Neural cell (in vitro differentiated cells): ENCODE data around the gene SNAPC2. TPM values are rescaled to one million over a fixed set of nuclear protein-coding genes. Genes with fewer than 3 reads are reported as not detected.

Source experiments
- H2AFZ ChIP-seq: fragments of 200-600, 300-800 bp; sonication (generic), shearing (Covaris generic); 2 replicates; pipeline ENCODE4 v1.6.0; 2014; ENCODE audit warnings: low read depth, mild to moderate bottlenecking, antibody characterized with exemption, low read length, moderate library complexity
- H3F3A ChIP-seq: fragments of 200-600 bp; shearing (Covaris generic); 2 replicates; pipeline ENCODE4 v1.6.1; 2016; ENCODE audit warnings: mild to moderate bottlenecking, moderate library complexity, mixed read lengths, antibody characterized with exemption, low read length; ENCODE audit not compliant: insufficient read depth, poor library complexity, severe bottlenecking
- H3K27ac ChIP-seq: fragments of 200-600, 300-800 bp; sonication (generic), shearing (Covaris generic); 2 replicates; pipeline ENCODE4 v1.5.1; 2014; ENCODE audit warnings: mild to moderate bottlenecking, low read length, moderate library complexity
- H3K27me3 ChIP-seq: fragments of 300-800, 200-600 bp; sonication (generic), shearing (Covaris generic); 2 replicates; pipeline ENCODE4 v1.6.0; 2014; ENCODE audit warnings: mild to moderate bottlenecking, low read depth, low read length, moderate library complexity; ENCODE audit not compliant: insufficient read depth
- H3K36me3 ChIP-seq: fragments of 300-800, 200-600 bp; sonication (generic), shearing (Covaris generic); 2 replicates; pipeline ENCODE4 v1.5.1; 2014; ENCODE audit warnings: mild to moderate bottlenecking, antibody characterized with exemption, low read length, moderate library complexity; ENCODE audit not compliant: insufficient read depth
- H3K4me2 ChIP-seq: fragments of 300-800, 200-600 bp; sonication (generic), shearing (Covaris generic); 2 replicates; pipeline ENCODE4 v1.6.0; 2014; ENCODE audit warnings: mild to moderate bottlenecking, low read length
- H3K4me3 ChIP-seq: fragments of 300-800, 200-600 bp; sonication (generic), shearing (Covaris generic); 2 replicates; pipeline ENCODE4 v1.5.1; 2014; ENCODE audit warnings: mild to moderate bottlenecking, low read length, moderate library complexity
- H3K79me2 ChIP-seq: fragments of 200-600 bp; shearing (Covaris generic); replicated peaks from 2 replicates; pipeline ENCODE4 v1.6.0; 2014; ENCODE audit warnings: mild to moderate bottlenecking, low read length, moderate library complexity; ENCODE audit not compliant: insufficient read depth
- H3K9ac ChIP-seq: fragments of 300-800, 200-600 bp; sonication (generic), shearing (Covaris generic); 2 replicates; pipeline ENCODE4 v1.6.1; 2016; ENCODE audit warnings: mild to moderate bottlenecking, low read length, mixed read lengths
- H3K9me2 ChIP-seq: fragments of 200-600 bp; shearing (Covaris generic); 2 replicates; pipeline ENCODE4 v1.6.1; 2016; ENCODE audit warnings: mild to moderate bottlenecking, low read length, mixed read lengths; ENCODE audit not compliant: insufficient read depth
- H3K9me3 ChIP-seq: fragments of 200-600, 300-800 bp; sonication (generic), shearing (Covaris generic); 2 replicates; pipeline ENCODE4 v1.6.1; 2016; ENCODE audit warnings: mild to moderate bottlenecking, mixed run types, low read length, moderate library complexity, mixed read lengths
- H4K20me1 ChIP-seq: fragments of 200-600 bp; shearing (Covaris generic); 2 replicates; pipeline ENCODE4 v1.6.1; 2016; ENCODE audit warnings: mild to moderate bottlenecking, mixed run types; ENCODE audit not compliant: insufficient read depth
- EP300 ChIP-seq: fragments of 450-650 bp; conservative IDR thresholded peaks from 2 replicates; pipeline ENCODE4 v1.6.1; 2014; ENCODE audit warnings: antibody characterized with exemption, mild to moderate bottlenecking, moderate library complexity; ENCODE audit not compliant: poor library complexity, severe bottlenecking
- EZH2 ChIP-seq: fragments of 200-600, 300-800 bp; shearing (Covaris generic), sonication (generic); IDR thresholded peaks from 2 replicates; pipeline ENCODE4 v1.6.1; 2014; ENCODE audit warnings: antibody characterized with exemption, low read length, borderline replicate concordance, mild to moderate bottlenecking; ENCODE audit not compliant: insufficient read depth, poor library complexity, severe bottlenecking
- MXI1 ChIP-seq: fragments of 450-650 bp; conservative IDR thresholded peaks from 2 replicates; pipeline ENCODE4 v1.6.1; 2014; ENCODE audit warnings: antibody characterized with exemption, mild to moderate bottlenecking; ENCODE audit not compliant: poor library complexity, severe bottlenecking
- POLR2AphosphoS5 ChIP-seq: IDR thresholded peaks from 2 replicates; pipeline ENCODE4 v1.6.1; 2012
- RAD21 ChIP-seq: fragments of 450-650 bp; conservative IDR thresholded peaks from 2 replicates; pipeline ENCODE4 v1.6.1; 2014; ENCODE audit warnings: antibody characterized with exemption, mild to moderate bottlenecking, moderate library complexity
- SMC3 ChIP-seq: fragments of 450-650 bp; conservative IDR thresholded peaks from 2 replicates; pipeline ENCODE4 v1.6.1; 2014; ENCODE audit warnings: antibody characterized with exemption, mild to moderate bottlenecking, moderate library complexity; ENCODE audit not compliant: poor library complexity
- TAF1 ChIP-seq: IDR thresholded peaks from 2 replicates; pipeline ENCODE4 v1.6.1; 2012; ENCODE audit warnings: low read depth
- polyA plus RNA-seq: library from polyadenylated mRNA; depleted of rRNA; stranded (reverse); fragments of >200 nt; gene quantifications from 2 replicates; pipeline ENCODE4 v1.2.3, GENCODE V29; 2014
- TF ChIP-seq, protein P1 (sequence below): IDR thresholded peaks from 2 replicates; pipeline ENCODE4 v1.6.1; 2012; ENCODE audit warnings: borderline replicate concordance
- TF ChIP-seq, protein P2 (sequence below): fragments of 450-650 bp; IDR thresholded peaks from 2 replicates; pipeline ENCODE4 v1.5.1; 2014; ENCODE audit warnings: antibody characterized with exemption, mild to moderate bottlenecking, moderate library complexity; ENCODE audit not compliant: poor library complexity, severe bottlenecking

The SNAPC2 gene
- polyA plus RNA-seq, 1 donor from 2014 or later = 12.8 TPM

DNA sequence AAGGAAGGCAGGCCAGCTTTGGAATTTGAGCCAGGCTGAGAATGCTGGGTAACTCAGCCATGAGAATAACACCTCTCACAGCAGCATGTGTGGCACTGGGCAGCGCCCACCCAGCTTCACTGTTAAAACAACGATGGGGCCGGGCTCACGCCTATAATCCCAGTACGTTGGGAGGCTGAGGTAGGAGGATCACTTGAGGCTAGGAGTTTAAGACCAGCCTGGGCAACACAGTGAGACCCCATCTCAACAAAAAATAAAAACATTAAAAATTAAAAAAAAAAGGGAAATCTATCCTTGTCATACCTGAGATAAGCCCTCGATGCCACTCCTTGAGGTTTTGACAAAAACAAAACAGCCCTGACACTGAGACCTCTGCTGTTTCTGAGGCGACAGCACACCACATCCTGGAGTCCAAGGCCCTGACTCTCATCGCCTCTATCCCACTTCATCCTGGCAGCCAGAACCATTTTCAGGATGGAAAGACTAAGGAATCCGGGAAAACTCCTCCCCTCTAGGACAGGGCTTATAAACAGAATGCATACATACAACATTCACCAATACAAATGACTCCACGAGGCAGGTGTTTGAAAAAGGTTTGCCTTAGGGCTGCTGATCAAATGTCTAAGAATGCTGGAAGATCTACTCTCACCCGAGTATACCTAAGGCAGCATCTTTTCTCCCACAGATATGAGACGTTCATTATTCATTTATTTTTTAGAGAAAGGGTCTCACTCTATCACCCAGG, 46.0 kb downstream of the SNAPC2 start:
- TF ChIP-seq SMC3 (no peak), RAD21 (no peak), EP300 (no peak), MXI1 (no peak), TAF1 (no peak), POLR2AphosphoS5 (no peak), EZH2 (no peak)
- TF ChIP-seq, protein P1, sequence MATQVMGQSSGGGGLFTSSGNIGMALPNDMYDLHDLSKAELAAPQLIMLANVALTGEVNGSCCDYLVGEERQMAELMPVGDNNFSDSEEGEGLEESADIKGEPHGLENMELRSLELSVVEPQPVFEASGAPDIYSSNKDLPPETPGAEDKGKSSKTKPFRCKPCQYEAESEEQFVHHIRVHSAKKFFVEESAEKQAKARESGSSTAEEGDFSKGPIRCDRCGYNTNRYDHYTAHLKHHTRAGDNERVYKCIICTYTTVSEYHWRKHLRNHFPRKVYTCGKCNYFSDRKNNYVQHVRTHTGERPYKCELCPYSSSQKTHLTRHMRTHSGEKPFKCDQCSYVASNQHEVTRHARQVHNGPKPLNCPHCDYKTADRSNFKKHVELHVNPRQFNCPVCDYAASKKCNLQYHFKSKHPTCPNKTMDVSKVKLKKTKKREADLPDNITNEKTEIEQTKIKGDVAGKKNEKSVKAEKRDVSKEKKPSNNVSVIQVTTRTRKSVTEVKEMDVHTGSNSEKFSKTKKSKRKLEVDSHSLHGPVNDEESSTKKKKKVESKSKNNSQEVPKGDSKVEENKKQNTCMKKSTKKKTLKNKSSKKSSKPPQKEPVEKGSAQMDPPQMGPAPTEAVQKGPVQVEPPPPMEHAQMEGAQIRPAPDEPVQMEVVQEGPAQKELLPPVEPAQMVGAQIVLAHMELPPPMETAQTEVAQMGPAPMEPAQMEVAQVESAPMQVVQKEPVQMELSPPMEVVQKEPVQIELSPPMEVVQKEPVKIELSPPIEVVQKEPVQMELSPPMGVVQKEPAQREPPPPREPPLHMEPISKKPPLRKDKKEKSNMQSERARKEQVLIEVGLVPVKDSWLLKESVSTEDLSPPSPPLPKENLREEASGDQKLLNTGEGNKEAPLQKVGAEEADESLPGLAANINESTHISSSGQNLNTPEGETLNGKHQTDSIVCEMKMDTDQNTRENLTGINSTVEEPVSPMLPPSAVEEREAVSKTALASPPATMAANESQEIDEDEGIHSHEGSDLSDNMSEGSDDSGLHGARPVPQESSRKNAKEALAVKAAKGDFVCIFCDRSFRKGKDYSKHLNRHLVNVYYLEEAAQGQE = no peak
- TF ChIP-seq, protein P2, sequence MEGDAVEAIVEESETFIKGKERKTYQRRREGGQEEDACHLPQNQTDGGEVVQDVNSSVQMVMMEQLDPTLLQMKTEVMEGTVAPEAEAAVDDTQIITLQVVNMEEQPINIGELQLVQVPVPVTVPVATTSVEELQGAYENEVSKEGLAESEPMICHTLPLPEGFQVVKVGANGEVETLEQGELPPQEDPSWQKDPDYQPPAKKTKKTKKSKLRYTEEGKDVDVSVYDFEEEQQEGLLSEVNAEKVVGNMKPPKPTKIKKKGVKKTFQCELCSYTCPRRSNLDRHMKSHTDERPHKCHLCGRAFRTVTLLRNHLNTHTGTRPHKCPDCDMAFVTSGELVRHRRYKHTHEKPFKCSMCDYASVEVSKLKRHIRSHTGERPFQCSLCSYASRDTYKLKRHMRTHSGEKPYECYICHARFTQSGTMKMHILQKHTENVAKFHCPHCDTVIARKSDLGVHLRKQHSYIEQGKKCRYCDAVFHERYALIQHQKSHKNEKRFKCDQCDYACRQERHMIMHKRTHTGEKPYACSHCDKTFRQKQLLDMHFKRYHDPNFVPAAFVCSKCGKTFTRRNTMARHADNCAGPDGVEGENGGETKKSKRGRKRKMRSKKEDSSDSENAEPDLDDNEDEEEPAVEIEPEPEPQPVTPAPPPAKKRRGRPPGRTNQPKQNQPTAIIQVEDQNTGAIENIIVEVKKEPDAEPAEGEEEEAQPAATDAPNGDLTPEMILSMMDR = no peak
- Histone ChIP-seq H3K9me2 (no peaks in the 10 kb centered on the region), H3K4me2 (no peak overlapping the region), H3K79me2 (no peaks in the 10 kb centered on the region), H3K36me3 (no peaks in the 10 kb centered on the region), H3K9me3 (no peaks in the 10 kb centered on the region), H3K27ac (no peak overlapping the region), H3K9ac (no peak overlapping the region), H3F3A (no peaks in the 10 kb centered on the region), H2AFZ (no peak overlapping the region), H3K27me3 (no peaks in the 10 kb centered on the region), H4K20me1 (no peaks in the 10 kb centered on the region), H3K4me3 (no peak overlapping the region)

DNA sequence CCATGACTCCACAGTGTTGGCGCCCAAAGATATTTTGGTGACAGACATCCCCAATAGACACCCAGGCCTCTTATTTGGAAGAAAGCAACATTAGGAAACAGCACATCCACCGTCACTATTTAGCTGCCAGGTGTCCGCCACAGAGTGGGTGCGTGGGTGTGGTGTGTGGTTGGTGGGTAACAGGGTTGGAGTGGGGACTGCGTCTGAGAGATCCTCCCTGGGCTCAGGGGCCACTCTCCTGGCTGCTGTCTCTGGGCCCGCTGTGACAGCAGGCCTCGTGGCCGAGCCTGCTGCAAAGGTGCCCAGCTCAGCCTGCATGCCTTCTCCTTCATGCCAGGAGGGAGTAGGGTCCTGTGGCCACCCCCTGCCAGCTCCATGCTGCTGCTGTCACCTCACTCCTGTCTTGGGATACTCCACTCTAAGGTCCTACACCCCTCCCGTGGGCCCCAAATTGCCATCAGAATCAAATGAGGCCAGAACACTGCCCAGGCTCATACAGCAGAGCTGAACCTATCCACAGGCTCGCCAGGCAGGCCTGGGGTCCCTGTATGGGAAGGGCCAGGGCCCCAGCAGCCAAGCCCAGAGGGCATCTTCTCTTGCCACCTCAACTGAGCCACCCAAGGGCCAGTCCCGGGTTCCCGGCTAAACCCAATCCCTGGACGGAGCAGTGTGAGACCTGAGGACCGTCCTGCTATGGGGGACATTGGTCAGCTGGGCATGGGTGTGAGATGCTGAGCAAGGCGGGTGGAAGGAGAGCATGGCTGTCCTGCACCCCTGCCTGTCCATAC, 48.1 kb downstream of the SNAPC2 start:
- TF ChIP-seq POLR2AphosphoS5 (no peak), EP300 (no peak), EZH2 (no peak), RAD21 (no peak), SMC3 (no peak), MXI1 (no peak), TAF1 (no peak)
- TF ChIP-seq, protein P1 = no peak
- TF ChIP-seq, protein P2 = no peak
- H3K9ac ChIP-seq = no peak overlapping the region
- no peaks in the 10 kb centered on the region for H3K36me3 ChIP-seq
- H3F3A ChIP-seq = no peaks in the 10 kb centered on the region
- H4K20me1 ChIP-seq = no peaks in the 10 kb centered on the region
- H2AFZ ChIP-seq = no peak overlapping the region
- H3K27ac ChIP-seq = no peak overlapping the region
- no peak overlapping the region for H3K4me3 ChIP-seq
- H3K79me2 ChIP-seq = no peaks in the 10 kb centered on the region
- H3K9me2 ChIP-seq = no peaks in the 10 kb centered on the region
- H3K4me2 ChIP-seq = no peak overlapping the region
- no peaks in the 10 kb centered on the region for H3K9me3 ChIP-seq
- H3K27me3 ChIP-seq = no peaks in the 10 kb centered on the region
